Spleen (tissue), 7 donors: ENCODE results near the gene TXN.

ENCODE experiments used
- CTCF ChIP-seq, 11 experiments: fragments of 200-600 bp in 7 of 11; fragments of 450-650 bp in 4 of 11; sonication (generic) in 4 of 11; IDR thresholded peaks in 8 of 11; conservative IDR thresholded peaks in 3 of 11; 1 replicate in 7 of 11; 2 replicates in 4 of 11; pipeline versions ENCODE4 v1.4.0 to v1.8.0; 2016 to 2021; ENCODE audit warnings: antibody characterized with exemption in 11 of 11, inconsistent platforms in 4 of 11, mild to moderate bottlenecking in 1 of 11
- POLR2A ChIP-seq, 3 donors: fragments of 450-650 bp; IDR thresholded peaks; one replicate each; pipeline ENCODE4 v1.5.1; 2017; ENCODE audit warnings: antibody characterized with exemption in 3 of 3, mild to moderate bottlenecking in 1 of 3
- donor health status: DM: no; HTN: no; CAD: no; lungs with moderate emphysema.
- donor health status: DM: no; HTN: no; CAD: no.
- donor health status: DM: no; HTN: no; CAD: no.

GRCh38 chr9:110290001-110290400 is 33.7 kb upstream of the TXN start:
- no peak for TF ChIP-seq POLR2A (IDR thresholded peaks at IDR 0.05)
- TF ChIP-seq CTCF (IDR thresholded peaks at IDR 0.05 in 8 of 11, conservative IDR thresholded peaks at IDR 0.05 in 3 of 11), result no peak
